Measurements from ENCODE around the gene MAD1L1.
"Not testable (repeated sequence)": the region's sequence is repeated elsewhere in the genome, so short reads cannot be mapped to it uniquely, and the experiment has no call there.

Gene MAD1L1

DNA sequence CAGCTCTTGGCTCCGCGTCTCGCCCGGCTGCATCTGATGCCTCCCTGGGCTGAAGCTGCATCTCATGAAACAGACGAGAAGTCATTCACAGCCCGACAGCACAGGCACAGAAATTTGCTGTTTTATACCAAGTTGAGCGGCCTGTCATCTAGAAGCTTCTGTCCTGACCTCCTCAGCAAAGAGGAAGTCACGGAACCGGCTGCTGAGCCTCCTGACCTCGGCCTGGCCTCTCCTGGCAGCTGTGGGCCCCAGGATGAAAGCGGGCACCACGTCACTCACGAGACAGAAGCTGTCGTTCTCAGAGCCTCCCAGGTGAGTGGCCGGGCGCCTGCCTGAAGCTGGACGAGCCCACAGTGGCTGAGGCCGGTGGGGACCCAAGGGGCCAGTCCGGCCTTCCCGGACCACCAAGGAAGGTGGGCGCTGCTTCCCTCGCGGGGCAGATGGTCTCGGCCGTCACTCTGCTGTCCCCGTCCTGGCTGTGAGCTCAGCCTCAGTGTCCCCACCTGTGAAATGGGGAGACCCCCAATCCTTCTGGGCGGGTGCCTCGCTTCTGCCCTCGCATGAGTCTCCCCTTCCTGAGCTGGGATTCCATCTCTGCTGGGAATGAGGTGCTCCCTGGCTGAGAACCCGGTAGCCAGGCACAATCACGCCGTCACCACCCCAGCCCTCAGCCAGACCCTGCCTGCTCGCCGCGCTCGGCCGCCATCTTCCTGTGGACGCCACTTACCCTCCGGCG is 391.3 kb downstream of the MAD1L1 start:
- not testable (repeated sequence) for H3K9me3 ChIP-seq (ENCODE audit: control insufficient read depth, insufficient read depth, low read length); H3K9ac ChIP-seq (ENCODE audit: low read depth, low read length); H3K4me1 ChIP-seq (ENCODE audit: insufficient read depth, low read length); H3K36me3 ChIP-seq (ENCODE audit: insufficient read depth, low read length)

DNA sequence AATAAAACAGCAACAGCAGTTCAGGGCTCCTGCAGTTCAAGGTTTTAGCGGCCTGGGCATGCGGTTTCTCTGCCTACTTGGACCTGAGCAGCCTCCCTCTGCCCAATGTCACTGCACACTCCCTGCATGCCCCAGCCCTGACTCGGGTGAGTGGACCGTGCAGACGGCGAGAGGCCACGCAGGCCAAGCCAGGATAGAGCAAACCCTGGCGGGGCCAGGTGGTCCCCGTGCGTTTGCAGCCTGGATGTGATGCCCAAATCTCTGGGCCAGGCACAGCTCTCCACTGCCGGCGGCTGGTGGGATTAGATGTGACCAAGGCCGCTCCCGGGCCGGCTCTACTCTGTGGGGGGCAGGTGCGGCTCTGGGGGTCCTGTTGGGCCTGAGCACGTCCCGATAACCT is 392.0 kb downstream of the MAD1L1 start:
- H3K9me3 ChIP-seq (ENCODE audit: control insufficient read depth, insufficient read depth, low read length); H3K4me1 ChIP-seq (ENCODE audit: insufficient read depth, low read length); H3K9ac ChIP-seq (ENCODE audit: low read depth, low read length); H3K36me3 ChIP-seq (ENCODE audit: insufficient read depth, low read length): not testable (repeated sequence)

DNA sequence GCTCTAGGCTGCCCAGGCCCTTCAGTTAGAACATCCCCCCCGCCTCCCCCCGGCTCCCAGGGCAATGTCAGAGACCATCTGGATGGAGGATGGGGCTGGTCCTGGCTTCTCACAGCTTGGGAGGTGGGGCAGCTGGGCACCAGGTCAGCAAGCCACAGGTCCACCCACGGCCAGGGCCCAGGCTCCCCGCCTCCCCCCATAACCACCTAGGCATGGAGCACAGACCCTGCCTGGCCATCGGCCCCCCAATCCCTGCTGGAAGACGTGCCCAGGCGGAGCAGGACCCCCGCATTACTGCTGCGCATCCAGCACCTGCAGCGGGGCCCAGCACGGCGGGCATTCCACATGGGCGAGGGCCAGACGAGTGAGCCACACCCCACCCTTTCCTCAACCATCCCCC is 393.0 kb downstream of the MAD1L1 start:
- no peaks in the 10 kb centered on the region for H3K4me1 ChIP-seq (ENCODE audit: insufficient read depth, low read length)
- no peak overlapping the region for H3K9ac ChIP-seq (ENCODE audit: low read depth, low read length)
- H3K9me3 ChIP-seq (ENCODE audit: control insufficient read depth, insufficient read depth, low read length), result no peaks in the 10 kb centered on the region
- no peaks in the 10 kb centered on the region for H3K36me3 ChIP-seq (ENCODE audit: insufficient read depth, low read length)

DNA sequence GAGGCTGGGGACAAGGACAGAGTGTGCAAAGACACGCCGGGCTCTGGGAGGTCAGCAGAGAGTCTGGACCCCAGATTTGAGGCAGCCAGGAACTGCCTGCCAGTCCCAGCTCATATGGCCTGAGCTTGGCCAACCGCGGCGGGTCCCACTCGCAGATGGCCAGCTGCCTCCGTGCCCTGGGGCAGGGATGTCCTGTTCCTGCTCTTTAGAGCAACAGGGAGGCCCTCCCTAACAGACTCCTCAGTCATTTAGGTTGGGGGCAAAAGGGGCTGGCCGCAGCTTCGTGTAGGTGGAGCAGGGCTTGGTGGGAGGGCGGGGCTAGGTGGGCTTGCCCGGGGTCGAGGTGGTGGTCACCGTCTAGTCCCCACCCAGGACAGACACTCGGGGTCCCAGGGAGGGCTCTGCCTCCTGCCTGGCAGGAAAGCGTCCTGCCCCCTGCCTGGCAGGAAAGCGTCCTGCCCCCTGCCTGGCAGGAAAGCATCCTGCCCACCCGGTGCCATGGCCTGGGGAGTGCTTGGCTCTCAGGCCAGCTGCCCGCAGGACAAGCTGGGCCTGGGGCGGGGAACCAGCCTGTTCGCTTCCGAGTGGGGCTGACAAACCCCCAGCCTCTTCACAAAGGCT is 393.7 kb downstream of the MAD1L1 start:
- not testable (repeated sequence) for H3K9ac ChIP-seq (ENCODE audit: low read depth, low read length); H3K9me3 ChIP-seq (ENCODE audit: control insufficient read depth, insufficient read depth, low read length); H3K36me3 ChIP-seq (ENCODE audit: insufficient read depth, low read length); H3K4me1 ChIP-seq (ENCODE audit: insufficient read depth, low read length)

DNA sequence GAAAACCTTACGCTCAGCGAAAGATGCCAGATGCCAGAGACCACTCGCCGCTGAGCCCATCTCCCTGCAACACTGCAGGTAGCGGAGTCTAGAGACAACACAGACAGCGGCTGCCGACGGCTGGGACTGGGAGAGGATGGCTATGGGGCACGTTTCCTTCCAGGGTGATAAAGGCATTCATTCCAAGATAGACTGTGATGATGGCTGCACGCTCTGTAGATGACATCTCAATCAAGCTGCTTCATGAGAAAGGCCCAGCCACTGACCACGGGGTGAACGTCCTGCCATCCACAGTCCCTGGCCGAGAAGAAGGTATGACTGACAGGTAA is 394.2 kb downstream of the MAD1L1 start:
- H3K9ac ChIP-seq (ENCODE audit: low read depth, low read length); H3K36me3 ChIP-seq (ENCODE audit: insufficient read depth, low read length); H3K9me3 ChIP-seq (ENCODE audit: control insufficient read depth, insufficient read depth, low read length); H3K4me1 ChIP-seq (ENCODE audit: insufficient read depth, low read length): not testable (repeated sequence)

DNA sequence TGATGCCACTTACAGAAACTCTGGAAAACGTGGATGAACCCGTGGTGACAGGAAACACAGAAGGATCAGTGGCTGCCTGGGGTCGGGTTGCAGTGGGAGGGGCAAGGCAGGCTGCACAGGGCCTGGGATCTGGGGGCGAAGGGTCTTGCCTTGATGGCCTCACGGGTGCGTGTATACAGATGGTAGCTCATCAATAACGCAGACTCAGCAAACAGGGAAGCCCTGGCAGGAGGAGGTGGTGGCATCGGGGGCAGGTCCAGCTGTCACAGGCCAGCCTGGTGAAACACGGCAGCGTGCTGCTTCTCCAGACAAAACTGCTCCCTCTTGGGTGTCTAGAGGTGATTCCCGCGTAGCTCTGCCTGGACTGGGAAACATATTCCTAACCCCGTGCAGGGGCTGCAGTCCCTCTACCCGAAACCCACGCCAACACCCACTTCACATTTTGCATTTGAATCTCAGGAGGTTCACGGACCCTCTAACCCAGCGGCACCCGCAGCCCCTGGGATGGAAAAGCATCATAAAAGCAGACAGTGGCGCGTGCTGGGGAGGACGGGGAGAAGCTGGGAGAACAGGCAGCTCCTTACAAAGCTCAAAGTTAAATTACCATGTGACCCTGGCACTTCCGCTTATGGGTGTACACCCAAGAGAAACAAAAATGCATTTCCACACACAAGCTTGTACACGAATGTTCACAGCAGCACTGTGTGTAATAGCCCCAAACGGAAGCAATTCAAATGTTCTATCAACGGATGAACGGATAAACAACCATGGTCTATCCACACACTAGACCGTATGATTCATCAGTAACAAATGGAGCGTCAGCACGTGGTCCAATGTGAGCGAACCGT is 394.8 kb downstream of the MAD1L1 start:
- H3K9me3 ChIP-seq (ENCODE audit: control insufficient read depth, insufficient read depth, low read length); H3K9ac ChIP-seq (ENCODE audit: low read depth, low read length); H3K4me1 ChIP-seq (ENCODE audit: insufficient read depth, low read length); H3K36me3 ChIP-seq (ENCODE audit: insufficient read depth, low read length): not testable (repeated sequence)

DNA sequence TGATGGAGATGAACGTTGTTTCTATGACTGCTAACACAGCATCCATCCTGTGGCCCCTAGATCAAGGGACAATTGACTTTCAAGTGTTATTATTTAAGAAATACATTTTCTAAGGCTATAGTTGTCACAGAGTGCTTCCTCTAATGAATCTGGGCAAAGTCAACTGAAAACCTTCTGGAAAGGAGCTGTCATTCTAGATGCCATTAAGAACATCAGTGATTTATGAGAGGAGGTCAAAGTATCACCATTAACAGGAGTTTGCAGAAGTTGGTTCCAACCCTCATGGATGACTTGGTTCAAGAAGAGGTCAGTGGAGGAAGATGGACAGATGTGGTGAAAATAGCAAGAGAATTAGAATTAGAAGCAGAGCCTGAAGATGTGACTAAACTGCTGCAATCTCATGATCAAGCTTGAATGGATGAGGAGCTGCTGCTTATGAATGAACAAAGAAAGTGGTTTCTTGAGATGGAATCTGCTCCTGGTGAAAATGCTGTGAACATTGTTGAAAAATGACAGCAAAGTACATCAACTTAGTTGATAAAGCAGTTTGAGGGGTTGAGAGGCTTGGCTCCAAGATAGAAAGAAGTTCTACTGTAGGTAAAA is 400.7 kb downstream of the MAD1L1 start:
- H3K4me1 ChIP-seq (ENCODE audit: insufficient read depth, low read length); H3K9me3 ChIP-seq (ENCODE audit: control insufficient read depth, insufficient read depth, low read length); H3K9ac ChIP-seq (ENCODE audit: low read depth, low read length); H3K36me3 ChIP-seq (ENCODE audit: insufficient read depth, low read length): not testable (repeated sequence)

DNA sequence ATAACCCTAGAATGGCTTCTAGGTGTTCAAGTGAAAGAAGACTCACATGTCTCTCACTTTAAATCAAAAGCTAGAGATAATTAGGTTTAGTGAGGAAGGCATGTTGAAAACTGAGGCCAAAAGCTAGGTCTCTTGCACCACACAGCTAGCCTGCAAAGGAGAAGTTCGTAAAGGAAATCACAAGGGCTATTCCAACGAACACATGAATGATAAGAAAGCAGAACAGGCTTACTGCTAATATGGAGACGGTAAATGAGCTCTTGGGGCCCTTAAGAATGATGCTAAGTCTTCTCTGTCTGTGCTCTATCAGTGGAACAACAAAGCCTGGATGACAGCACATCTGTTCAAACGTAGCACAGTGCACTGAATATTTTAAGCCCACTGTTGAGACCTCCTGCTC is 401.3 kb downstream of the MAD1L1 start:
- not testable (repeated sequence) for H3K4me1 ChIP-seq (ENCODE audit: insufficient read depth, low read length)

DNA sequence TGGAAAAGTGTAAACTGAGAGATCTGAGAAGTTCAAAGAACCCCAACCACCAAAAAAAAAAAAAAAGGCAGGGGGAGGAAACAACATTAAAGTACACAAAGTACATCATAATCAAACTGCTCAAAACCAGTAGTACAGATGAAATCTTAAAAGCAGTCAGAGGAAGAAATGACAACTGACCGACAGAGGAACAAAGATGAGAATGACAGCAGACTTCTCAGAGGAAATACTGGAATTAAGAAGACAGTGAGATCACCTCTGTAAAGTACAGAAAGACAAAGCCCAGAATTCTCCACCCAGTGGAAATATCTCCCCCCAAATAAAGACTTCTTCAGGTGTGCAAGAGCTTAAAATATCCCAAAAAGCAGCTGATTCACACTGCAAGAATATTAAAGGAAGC is 403.1 kb downstream of the MAD1L1 start:
- H3K36me3 ChIP-seq (ENCODE audit: insufficient read depth, low read length); H3K9me3 ChIP-seq (ENCODE audit: control insufficient read depth, insufficient read depth, low read length); H3K4me1 ChIP-seq (ENCODE audit: insufficient read depth, low read length); H3K9ac ChIP-seq (ENCODE audit: low read depth, low read length): not testable (repeated sequence)

More for the DNA sequence above, 401.3 kb downstream of the MAD1L1 start:
- H3K9ac ChIP-seq (ENCODE audit: low read depth, low read length); H3K36me3 ChIP-seq (ENCODE audit: insufficient read depth, low read length); H3K9me3 ChIP-seq (ENCODE audit: control insufficient read depth, insufficient read depth, low read length): not testable (repeated sequence)

DNA sequence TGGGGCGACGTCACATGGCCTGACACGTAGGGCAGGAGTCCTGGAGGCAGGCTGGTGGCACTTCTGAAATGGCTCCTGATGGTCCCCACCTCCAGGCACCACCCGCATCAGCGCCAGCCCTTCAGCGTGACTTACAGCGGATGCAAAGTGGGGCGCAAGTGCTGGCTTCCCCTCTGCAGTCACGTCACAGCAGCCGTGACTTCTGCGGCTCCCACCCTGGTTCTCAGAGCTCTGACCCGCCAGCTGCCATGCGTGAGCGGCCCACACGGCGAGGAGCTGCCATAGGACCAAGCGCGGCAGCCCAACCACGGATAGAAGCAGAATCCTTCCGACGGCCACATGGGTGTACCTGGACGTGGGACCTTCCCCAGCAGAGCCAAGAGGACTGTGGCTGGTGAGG is 403.6 kb downstream of the MAD1L1 start:
- H3K4me1 ChIP-seq (ENCODE audit: insufficient read depth, low read length), result no peaks in the 10 kb centered on the region
- H3K9ac ChIP-seq (ENCODE audit: low read depth, low read length), result no peak overlapping the region
- no peaks in the 10 kb centered on the region for H3K36me3 ChIP-seq (ENCODE audit: insufficient read depth, low read length)
- H3K9me3 ChIP-seq (ENCODE audit: control insufficient read depth, insufficient read depth, low read length), result no peaks in the 10 kb centered on the region

DNA sequence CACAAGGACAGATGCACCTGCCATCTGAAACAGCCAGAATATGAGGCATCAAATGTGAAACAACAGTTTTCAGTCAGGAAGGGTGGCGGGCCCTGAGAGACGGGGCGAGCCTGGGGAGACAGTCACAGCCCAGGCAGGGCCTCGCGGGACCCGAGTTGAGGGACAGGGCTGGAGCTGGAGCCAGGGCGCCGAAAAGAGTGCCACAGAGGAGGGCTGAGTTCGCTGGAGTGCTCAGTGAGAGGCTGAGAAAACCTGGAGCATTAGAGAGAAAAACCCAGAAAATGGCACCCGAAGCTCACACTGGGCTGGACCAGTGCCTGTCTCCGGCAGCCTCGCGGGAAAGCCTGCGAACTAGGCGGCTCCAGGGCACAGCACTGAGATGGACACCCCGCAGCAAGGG is 404.6 kb downstream of the MAD1L1 start:
- H3K36me3 ChIP-seq (ENCODE audit: insufficient read depth, low read length); H3K9ac ChIP-seq (ENCODE audit: low read depth, low read length); H3K4me1 ChIP-seq (ENCODE audit: insufficient read depth, low read length); H3K9me3 ChIP-seq (ENCODE audit: control insufficient read depth, insufficient read depth, low read length): not testable (repeated sequence)

DNA sequence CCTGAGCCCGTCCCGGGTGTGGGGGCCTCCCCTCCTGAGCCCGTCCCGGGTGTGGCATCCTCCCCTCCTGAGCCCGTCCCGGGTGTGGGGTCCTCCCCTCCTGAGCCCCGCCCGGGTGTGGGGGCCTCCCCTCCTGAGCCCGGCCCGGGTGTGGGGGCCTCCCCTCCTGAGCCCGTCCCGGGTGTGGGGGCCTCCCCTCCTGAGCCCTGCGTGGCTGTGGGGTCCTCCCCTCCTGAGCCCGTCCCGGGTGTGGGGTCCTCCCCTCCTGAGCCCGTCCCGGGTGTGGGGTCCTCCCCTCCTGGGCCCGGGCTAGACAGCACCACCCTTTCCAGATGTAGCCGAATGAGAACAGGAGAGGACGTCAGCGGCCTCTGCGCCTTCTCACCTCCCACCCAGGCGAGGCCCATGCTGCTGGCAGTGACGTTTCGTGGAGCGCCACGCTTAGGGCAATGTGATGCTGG is 405.2 kb downstream of the MAD1L1 start:
- not testable (repeated sequence) for H3K9me3 ChIP-seq (ENCODE audit: control insufficient read depth, insufficient read depth, low read length); H3K36me3 ChIP-seq (ENCODE audit: insufficient read depth, low read length)

DNA sequence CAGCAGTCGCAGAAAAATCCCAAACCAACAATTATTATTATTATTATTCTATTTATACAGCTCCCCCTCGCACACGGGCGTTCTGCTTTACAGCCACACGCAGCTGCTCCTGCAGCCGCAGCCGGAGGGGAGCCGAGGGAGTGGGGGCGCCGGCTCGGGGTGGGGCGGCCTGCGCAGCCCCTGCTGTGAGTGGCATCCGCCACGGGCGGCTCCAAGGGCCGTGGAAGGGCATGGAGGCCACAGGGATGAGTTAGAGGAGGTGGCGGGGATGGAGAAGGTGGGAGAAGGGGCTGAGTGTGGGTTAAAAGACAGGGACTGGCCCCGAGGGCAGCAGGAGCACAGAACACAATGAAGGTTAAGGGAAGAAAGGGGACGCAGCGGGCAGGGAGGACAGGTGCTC is 405.8 kb downstream of the MAD1L1 start:
- H3K4me1 ChIP-seq (ENCODE audit: insufficient read depth, low read length); H3K9ac ChIP-seq (ENCODE audit: low read depth, low read length); H3K36me3 ChIP-seq (ENCODE audit: insufficient read depth, low read length); H3K9me3 ChIP-seq (ENCODE audit: control insufficient read depth, insufficient read depth, low read length): not testable (repeated sequence)

More for the DNA sequence above, 405.2 kb downstream of the MAD1L1 start:
- not testable (repeated sequence) for H3K4me1 ChIP-seq (ENCODE audit: insufficient read depth, low read length); H3K9ac ChIP-seq (ENCODE audit: low read depth, low read length)

DNA sequence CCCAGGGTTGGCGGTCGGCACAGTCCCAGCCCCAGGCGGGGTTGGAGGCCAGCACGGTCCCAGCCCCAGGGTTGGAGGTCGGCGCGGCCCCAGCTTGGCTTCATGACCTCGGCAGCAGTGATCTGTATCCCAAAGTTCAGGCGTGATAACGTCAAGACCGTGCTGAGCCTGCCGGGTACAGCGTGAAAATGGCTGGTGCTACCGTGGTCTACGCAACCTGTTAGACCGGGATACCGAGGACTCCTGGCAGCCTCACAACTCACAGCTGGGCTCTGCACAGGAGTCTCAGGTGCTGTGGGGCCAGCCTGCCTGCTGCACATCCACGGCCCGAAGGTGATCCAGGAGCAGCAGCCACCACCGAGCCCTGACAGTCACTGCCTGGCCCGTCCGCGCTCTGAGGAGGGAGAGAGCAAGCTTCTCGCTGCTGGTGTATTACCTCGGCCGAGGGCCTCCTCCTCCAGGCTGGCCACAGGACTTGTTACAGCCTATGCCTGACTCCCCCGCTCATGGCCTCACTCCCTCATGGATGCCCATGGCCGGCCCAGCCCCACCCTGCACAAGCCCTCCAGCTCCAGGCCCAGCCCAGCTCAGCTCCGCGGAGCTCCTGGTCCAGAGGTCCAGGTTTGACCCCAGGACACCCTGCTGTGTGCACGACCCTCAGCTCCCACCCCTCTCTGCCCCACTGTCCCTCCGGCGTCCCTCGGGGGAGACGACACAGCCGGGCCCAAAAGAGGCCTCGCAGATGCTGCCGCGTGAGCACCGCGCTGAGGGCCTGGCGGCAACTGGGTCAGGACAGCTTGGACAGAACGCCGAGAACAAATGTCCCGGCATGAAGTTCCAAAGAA is 406.6 kb downstream of the MAD1L1 start:
- no peaks in the 10 kb centered on the region for H3K4me1 ChIP-seq (ENCODE audit: insufficient read depth, low read length)
- no peaks in the 10 kb centered on the region for H3K36me3 ChIP-seq (ENCODE audit: insufficient read depth, low read length)
- no peak overlapping the region for H3K9ac ChIP-seq (ENCODE audit: low read depth, low read length)
- H3K9me3 ChIP-seq (ENCODE audit: control insufficient read depth, insufficient read depth, low read length), result no peaks in the 10 kb centered on the region

Measured in ES-I3 (cell line).